Kidney (tissue), 14 donors: Measurements from ENCODE around the gene TSPAN14. TPM values are rescaled to one million over a fixed set of nuclear protein-coding genes. Genes with fewer than 3 reads are reported as not detected.

Experiments
- DNase-seq, 5 donors: peaks; one replicate each; pipeline ENCODE4 v3.0.0-alpha.2; 2013 to 2020
- FAIRE-seq: peaks from 2 replicates; lab custom pipeline; 2012; peaks lifted over from hg19 to GRCh38; lab: Jason Lieb, UNC
- H3K27ac ChIP-seq, 2 donors: one replicate each; pipeline ENCODE4 v1.7.0; 2013; ENCODE audit warnings: low read depth in 2 of 2, low read length in 2 of 2, inconsistent platforms in 1 of 2
- H3K27me3 ChIP-seq: one replicate; pipeline ENCODE4 v1.7.1; 2013; ENCODE audit warnings: low read length, inconsistent platforms; ENCODE audit not compliant: control insufficient read depth, insufficient read depth
- H3K36me3 ChIP-seq, 3 donors: one replicate each; pipeline versions ENCODE4 v1.7.0 to v1.7.1; 2013; ENCODE audit warnings: low read length in 3 of 3, control low read depth in 1 of 3, inconsistent platforms in 1 of 3; ENCODE audit not compliant: insufficient read depth in 3 of 3, control insufficient read depth in 2 of 3
- H3K4me1 ChIP-seq, 3 donors: one replicate each; pipeline versions ENCODE4 v1.7.0 to v1.7.1; 2013; ENCODE audit warnings: low read length in 3 of 3, inconsistent platforms in 1 of 3, low read depth in 1 of 3; ENCODE audit not compliant: control insufficient read depth in 2 of 3, insufficient read depth in 2 of 3
- H3K4me3 ChIP-seq, 3 donors: one replicate each; pipeline versions ENCODE4 v1.7.0 to v1.8.1; 2013; ENCODE audit warnings: low read length in 3 of 3, control low read depth in 1 of 3, inconsistent platforms in 1 of 3
- H3K9ac ChIP-seq, 3 donors: one replicate each; pipeline versions ENCODE4 v1.7.0 to v1.7.1; 2013; ENCODE audit warnings: low read length in 3 of 3, control low read depth in 1 of 3, inconsistent platforms in 1 of 3
- H3K9me3 ChIP-seq, 3 donors: one replicate each; pipeline versions ENCODE4 v1.7.0 to v1.7.1; 2013; ENCODE audit warnings: low read length in 3 of 3, control low read depth in 1 of 3, inconsistent platforms in 1 of 3; ENCODE audit not compliant: control insufficient read depth in 2 of 3, insufficient read depth in 1 of 3
- intact Hi-C: fragments of 100-400 bp; cut with DNase I; formaldehyde crosslinking; loops from one replicate; pipeline ENCODE4 v1.11.1; 2022
- polyA plus RNA-seq: library from polyadenylated mRNA; stranded (reverse); fragments of 350-450 nt; fragmentation: Illumina TruSeq; extraction: RNeasy Lipid Tissue Mini Kit (QIAGEN cat#74804); gene quantifications from one replicate; pipeline ENCODE4 v1.2.3, GENCODE V29; 2014; ENCODE audit warnings: low read depth, low replicate concordance; ENCODE audit not compliant: insufficient read depth
- total RNA-seq: library from RNA; stranded (reverse); fragmentation: NEBNext Ultra II Directional; extraction: Animal tissue kit (Norgen Biotek cat#: 25700); gene quantifications from one replicate; pipeline ENCODE4 v1.2.1, GENCODE V29; 2021
- TF ChIP-seq, protein P1 (sequence below): IDR thresholded peaks from 3 replicates; pipeline ENCODE4 v1.5.1; 2012; ENCODE audit warnings: mild to moderate bottlenecking, moderate library complexity, borderline replicate concordance; ENCODE audit not compliant: insufficient read depth; ENCODE audit errors: extremely low read depth
- donor health status: control.
- donor health status: control.
- donor health status: control.
- donor health status: control.
- donor health status: control.
- donor health status: DM: yes; HTN: yes; CAD: no.
- donor health status: Normal renal cell carcinoma (clear cell type).

The TSPAN14 gene
- total and polyA plus RNA-seq, 2 donors from 2014 or later, result 36.8 to 183 TPM

DNA sequence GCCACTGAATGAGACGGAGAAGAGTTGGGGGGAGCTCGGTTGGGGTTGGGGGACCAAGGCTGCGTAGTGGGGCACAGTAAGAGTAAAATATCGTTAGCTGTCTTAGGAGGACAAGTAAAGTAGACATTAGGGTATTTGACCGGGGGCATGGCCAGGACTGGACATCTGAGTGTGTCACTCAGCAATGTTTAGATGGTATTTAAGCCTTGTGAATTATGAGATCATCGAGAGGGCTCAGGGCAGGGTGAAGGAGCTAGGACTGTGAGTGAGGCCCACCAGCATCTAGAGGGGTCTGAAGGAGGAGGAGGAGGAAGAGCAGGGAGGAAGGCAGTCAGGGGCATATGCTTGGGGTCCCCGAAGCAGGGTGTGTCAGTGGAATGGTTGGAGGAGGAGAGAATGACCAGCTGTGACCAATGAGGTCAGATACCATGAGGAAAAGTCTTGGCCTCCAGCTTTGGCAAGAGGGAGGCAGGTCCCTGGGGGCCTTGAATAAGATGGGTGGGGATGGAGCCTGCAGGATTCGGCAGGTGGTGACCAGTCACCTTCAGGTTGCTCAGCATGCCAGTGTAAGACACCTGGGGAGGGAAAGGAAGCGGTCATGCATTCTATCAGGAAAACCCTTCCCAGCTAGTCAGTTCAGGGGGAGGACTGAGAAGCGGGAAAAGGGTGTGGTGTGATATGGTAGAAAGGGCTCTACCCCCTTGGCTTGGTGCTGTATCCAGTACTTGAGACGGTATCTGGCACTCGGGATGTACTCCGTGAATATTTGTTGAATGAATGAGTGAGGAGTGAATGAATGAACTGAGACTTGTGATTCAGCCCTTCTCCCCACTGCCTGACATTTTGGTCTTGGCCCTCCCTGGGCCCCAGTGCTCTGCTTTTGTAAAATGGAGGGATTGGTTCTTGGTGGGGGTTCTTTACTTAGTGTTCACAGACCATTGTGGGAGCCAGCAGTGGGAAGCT is 48.8 kb downstream of the TSPAN14 start:
- no peaks in the 10 kb centered on the region for H3K27me3 ChIP-seq
- no peak overlapping the region for H3K4me3 ChIP-seq
- intact Hi-C loops, result loop anchor here (5.0 kb wide), 1 partner anchor 46 kb away; no protein-coding TSS in a partner anchor
- H3K9ac ChIP-seq, result peak overlapping the region in 1 of 3 donors; percentile 2
- peak overlapping the region in 1 of 2 donors; percentile 23 for H3K27ac ChIP-seq
- H3K9me3 ChIP-seq, result no peaks in the 10 kb centered on the region
- peak in 1 of 5 donors; percentile 27 for DNase-seq
- FAIRE-seq, result no peak
- peaks cover 0 to 7% (median 0%) of the 10 kb centered on the region in 3 donors for H3K36me3 ChIP-seq
- TF ChIP-seq, protein P1, sequence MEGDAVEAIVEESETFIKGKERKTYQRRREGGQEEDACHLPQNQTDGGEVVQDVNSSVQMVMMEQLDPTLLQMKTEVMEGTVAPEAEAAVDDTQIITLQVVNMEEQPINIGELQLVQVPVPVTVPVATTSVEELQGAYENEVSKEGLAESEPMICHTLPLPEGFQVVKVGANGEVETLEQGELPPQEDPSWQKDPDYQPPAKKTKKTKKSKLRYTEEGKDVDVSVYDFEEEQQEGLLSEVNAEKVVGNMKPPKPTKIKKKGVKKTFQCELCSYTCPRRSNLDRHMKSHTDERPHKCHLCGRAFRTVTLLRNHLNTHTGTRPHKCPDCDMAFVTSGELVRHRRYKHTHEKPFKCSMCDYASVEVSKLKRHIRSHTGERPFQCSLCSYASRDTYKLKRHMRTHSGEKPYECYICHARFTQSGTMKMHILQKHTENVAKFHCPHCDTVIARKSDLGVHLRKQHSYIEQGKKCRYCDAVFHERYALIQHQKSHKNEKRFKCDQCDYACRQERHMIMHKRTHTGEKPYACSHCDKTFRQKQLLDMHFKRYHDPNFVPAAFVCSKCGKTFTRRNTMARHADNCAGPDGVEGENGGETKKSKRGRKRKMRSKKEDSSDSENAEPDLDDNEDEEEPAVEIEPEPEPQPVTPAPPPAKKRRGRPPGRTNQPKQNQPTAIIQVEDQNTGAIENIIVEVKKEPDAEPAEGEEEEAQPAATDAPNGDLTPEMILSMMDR, result no peak
- H3K4me1 ChIP-seq, result peaks cover 4 to 73% (median 52%) of the 10 kb centered on the region in 3 donors

DNA sequence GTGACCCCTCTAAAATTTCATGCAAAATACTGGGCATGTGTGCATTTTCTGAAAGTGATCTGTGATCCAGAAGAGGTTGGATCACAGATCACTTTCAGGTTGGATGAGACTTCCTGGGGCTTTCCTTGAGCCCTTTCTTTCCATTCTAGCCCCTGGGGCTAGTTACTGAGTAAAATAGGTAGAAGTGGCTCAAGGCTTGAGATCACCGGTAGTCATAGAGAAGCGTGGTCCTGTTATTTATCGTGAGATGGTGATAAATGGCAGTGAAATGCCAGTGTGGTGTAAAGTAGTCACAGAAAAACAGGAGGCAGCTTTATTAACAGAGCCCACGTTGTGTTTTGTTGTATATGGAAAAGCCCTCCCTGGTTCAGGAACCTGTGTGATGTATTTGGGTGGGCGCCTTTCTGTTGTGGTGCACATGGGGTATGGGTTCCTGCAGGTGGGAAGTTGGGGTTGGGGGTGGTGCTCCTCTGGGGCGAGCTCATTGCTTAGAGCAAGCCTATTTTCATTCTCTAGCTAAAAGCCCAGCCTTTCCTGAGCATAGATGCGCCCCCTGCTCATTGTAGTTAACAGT is 49.6 kb downstream of the TSPAN14 start:
- peaks cover 0 to 10% (median 0%) of the 10 kb centered on the region in 3 donors for H3K36me3 ChIP-seq
- DNase-seq (no peak), FAIRE-seq (no peak)
- H3K4me3 ChIP-seq, result no peak overlapping the region
- H3K9me3 ChIP-seq, result no peaks in the 10 kb centered on the region
- peak overlapping the region in 1 of 3 donors; percentile 2 for H3K9ac ChIP-seq
- intact Hi-C loops, result loop anchor here (5.0 kb wide), 1 partner anchor 46 kb away; no protein-coding TSS in a partner anchor
- H3K27ac ChIP-seq, result peak overlapping the region in 1 of 2 donors; percentile 68
- no peaks in the 10 kb centered on the region for H3K27me3 ChIP-seq
- peaks cover 4 to 69% (median 44%) of the 10 kb centered on the region in 3 donors for H3K4me1 ChIP-seq
- TF ChIP-seq, protein P1, result no peak

DNA sequence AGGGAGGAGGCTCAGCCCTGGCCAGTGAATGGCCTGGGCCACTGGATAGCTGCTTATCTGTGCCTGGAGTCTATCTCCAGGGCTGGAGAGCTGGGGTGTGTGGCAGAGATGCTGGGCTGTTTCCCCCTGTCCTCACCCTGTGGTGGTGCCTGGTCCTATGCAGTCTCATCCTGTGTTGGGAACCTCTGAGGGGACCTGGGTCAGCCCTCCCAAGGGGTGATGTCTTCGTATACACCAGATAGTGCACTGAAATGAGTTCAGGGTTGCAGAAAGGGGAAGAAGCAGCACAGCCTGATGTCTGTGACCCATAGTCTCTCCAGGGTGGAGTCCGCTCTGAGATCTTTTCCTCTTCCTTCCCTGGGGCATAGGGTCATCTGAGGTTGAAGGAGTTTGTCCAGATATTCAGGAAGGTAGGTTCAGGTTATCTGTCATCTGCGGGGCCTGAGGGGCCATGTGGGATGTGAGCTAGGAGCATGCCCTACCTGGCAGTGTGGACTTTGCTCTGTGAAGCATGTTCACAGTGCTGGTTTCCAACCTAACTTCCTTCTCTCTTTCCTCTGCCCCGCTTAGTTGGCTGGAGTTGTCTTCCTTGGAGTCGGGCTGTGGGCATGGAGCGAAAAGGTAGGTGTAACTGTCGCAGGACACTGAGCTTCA is 50.2 kb downstream of the TSPAN14 start:
- Histone ChIP-seq H3K9me3 (no peaks in the 10 kb centered on the region), H3K4me1 (peaks cover 4 to 66% (median 40%) of the 10 kb centered on the region in 3 donors), H3K27me3 (no peaks in the 10 kb centered on the region), H3K9ac (peak overlapping the region in 1 of 3 donors; percentile 41), H3K27ac (peak overlapping the region; percentile 68 to 75), H3K4me3 (no peak overlapping the region), H3K36me3 (peaks cover 0 to 13% (median 2%) of the 10 kb centered on the region in 3 donors)
- TF ChIP-seq, protein P1, result no peak
- peak in 1 of 5 donors; percentile 34 for DNase-seq
- intact Hi-C loops, result loop anchor here (5.0 kb wide), 1 partner anchor 47 kb away; no protein-coding TSS in a partner anchor
- FAIRE-seq, result no peak
